Measurements from ENCODE around the gene TNS1.

Gene TNS1

DNA sequence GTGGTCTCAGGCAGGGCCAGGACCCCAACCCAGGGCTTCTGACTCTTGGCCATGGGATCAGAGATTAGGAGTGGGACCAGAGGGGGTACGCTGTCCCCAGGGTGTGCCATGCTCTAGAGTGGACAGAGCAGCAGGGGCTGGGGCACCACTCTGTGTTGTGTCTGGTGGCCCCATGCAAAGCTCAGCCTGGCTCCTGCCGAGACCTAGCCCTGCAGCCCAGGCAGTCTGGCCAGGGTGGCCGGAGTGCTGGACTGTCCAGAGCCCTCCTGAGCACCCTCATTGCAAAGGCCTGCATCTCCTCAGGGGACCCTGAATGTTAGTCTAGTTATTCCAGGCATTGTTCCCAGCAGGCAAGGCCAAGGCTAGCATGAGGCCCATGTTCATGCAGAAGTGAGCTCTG is 162.3 kb downstream of the TNS1 start:
- no peak for DNase-seq

GRCh38 chr2:217839750-217840107 is 163.1 kb downstream of the TNS1 start:
- DNase-seq: no peak

DNA sequence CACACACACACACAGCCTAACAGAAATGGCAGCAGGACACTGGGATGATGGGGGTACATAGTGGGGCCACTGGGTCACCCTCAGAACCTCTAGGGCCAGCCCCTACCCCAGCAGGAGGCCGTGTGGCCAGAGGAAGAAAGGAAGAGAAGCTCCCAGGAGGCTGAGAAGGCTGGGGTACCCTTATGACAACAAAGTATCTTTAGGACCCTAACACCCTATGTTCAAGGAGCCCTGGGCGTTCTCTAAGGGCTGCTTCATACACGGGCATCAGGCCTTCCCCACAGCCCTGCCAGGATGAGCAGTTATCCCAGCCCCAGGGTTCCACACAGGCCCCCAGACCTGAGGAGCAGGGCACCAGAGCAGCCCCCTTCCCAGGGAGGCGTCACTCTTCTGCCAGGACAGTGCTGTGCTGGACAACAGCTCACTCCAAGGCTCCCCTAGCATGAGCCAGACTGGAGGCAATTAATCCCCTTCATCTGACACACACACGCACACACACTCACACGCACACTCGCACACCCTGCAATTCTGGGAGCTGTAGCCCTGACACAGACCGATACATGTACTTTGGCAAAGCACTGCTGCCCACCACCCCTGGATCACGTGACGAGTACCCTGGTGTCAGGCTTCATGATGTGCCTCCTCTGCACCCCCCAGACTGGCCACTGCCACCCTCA is 163.6 kb downstream of the TNS1 start:
- no peak for DNase-seq

DNA sequence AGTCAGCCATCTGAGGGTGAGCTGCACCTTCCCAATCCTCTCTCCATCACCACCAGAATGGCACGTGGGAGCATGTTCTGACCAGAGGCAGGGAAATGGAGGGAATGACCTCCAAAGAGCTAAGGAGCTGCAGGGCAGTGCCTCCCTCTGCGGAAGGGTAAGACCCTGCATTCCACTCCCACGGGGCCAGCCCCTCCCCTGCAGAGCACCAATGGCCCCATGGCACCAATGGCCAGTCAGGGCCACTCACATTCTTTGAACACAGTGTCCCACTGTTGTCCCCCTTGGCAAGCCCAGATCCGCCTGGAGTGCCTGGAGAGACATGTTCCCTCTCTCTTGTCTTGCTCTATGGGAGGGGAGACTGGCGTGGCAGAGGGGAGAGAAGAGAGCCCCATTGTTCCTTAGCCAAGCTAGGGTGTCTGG is 164.4 kb downstream of the TNS1 start:
- DNase-seq: no peak

GRCh38 chr2:217837530-217837929 is 165.3 kb downstream of the TNS1 start:
- DNase-seq: no peak

DNA sequence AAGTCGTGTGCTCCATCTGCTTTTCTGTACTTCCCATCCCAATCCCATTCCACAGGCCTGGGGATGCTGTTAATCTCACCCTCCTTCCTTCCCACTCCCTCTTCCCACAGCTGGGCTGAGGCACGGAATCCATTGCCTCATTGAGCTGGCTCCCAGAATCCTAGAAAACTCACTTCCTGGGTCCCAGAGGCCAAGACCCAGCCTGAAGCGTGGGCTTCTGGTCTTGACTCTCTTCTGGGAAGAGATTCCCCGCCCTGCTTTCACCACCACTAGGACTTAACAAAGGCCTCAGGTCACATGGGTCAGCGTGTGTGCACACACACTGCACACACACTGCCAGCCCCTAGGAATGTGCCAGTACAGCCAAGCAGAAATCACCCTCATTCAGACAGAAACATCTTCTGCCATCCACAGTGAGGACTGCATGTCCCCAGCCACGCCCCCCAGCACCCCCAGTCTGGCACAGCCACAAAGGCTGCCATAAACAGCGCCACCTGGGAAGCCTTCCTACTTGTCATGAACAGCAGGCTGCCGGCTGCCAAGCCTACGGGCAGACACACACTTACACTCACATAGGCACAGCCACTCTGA is 165.8 kb downstream of the TNS1 start:
- DNase-seq: peak; percentile 29

DNA sequence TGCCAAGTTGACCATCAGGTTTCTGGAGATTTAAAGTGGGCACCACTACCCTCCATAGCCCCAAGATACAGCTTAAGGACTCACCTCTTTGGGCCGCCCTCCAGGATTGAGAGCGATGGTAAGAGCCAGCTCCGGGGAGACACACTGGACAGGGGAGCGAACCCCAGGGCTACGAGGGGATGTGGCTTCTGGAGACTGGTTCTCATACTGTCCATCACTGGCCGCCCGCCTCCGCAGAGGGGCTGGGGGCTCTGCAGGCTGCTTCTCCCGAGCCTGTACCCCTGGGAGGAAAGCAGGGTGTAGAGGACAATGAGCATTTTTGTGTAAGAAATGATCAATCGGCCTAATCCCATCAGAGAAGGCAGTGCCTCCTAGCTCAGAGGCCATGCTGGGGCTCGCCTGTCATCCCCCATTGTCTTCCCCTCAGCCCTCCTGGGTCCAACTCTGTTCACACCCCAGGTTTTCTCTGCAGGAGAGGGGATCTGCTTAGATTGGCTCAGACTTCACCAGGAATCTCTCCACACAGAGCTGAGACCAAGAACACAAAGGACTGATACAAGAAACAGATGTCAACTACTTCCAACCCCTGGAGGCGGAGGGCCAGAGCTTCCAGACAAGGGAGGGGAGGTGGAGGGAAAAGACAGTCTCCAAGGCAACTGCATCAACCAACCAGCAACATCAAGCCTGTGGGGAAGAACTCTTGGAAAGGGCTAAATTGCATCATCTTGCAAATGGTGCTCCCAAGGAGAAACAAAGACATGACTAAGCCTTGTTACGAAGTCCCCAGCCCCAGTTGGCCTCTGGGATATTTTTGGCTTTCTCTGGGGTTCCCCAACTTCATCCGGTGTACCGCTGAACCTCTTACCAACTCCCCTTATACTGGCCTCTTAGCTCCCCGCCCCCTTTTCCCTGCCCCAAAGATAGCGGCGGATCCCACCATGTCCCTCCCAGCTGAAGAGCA is 166.6 kb downstream of the TNS1 start:
- no peak for DNase-seq

DNA sequence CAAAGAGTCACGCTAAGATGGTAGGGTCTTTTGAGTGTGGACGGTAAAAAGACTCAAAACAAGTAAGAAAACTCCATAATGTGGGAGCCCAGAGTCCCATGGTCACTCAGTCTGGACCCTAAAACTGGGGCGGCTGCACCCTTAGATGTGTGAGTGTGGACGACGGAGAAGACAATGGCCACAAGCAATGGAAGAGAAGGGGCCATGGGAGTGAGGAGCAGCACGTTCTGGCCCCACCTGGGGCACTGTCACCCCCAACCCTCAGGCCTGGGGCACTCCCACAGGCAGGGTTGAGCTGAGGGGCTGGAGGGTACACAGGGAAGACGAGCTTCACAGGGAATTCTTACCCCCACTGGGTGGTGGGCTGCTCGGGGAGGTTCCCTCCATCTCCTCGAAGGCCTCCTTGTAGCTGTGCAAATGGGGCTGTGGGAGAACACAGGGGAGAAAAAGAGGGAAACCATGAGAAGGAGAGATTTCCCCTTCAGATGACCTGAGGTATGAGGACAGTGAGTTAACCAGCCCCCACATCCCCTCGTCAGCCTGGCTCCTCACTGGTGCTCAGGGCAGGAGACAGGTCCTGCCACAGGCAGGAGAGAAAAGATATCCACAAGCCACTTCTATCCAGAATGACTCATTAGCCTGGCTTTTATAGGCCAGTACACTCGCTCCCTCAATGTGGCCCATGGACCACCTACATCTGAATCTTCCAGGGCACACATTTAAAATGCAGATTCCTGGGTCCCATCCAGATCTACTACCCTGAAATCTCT is 167.9 kb downstream of the TNS1 start:
- DNase-seq: no peak

- no peak for DNase-seq
Measured at GRCh38 chr2:217834057-217834620, 168.7 kb downstream of the TNS1 start.

DNA sequence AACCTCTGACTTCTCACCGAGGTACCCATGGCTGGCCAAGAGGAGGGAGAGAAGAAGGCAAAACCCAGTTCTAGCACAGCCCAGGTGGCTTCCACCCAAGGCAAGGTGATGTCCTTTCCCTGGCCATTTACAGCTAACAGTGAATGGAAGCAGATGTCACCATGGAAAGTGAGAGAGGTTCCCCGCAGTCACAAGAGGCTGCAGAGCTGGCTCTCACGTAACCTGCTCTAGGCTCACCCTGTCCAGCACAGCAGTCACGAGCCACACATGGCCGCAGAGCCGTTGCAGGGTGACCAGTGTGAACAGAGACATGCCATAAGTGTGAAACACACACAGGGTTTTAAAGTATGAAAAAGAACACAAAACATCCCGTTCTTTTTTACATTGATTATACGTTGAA is 169.4 kb downstream of the TNS1 start:
- DNase-seq: no peak

DNA sequence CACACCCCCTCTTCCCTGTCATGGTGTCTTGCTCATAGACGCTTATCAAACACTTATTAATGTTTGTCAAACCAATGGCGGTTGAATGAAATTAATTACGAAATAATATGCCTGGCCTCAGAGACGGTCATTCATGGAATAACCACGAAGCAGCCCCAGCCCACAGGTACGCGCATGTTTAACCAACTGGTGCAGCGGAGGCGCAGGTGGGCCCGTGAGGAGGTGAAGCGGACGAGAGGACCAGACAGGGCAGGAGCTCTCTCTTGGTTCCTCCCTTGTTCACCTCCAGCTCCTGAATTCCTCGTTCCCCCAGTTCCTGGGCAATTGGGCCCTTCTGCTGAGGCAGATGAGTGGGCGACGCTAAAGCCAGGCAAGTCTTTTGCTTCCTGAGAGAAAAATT is 169.8 kb downstream of the TNS1 start:
- no peak for DNase-seq

DNA sequence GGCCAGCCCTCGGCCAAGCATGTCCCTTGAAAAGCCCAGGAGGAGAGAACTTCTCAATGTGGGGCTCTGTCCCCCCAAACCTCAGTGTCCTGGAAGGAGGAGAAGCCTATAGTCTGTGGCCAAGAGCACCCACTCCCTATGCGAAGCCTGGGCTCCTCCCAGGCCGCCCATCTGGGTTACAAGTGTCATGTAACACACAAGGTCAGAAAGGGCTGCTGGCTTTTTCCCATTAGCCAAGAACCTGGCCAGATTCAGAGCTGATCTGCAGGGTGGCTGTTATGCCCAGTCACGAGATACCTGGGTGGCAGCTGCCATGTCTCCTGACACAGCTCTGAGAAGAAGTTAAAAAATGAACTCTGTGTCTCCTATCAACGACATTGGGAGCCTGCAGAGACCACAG is 170.7 kb downstream of the TNS1 start:
- DNase-seq: no peak

DNA sequence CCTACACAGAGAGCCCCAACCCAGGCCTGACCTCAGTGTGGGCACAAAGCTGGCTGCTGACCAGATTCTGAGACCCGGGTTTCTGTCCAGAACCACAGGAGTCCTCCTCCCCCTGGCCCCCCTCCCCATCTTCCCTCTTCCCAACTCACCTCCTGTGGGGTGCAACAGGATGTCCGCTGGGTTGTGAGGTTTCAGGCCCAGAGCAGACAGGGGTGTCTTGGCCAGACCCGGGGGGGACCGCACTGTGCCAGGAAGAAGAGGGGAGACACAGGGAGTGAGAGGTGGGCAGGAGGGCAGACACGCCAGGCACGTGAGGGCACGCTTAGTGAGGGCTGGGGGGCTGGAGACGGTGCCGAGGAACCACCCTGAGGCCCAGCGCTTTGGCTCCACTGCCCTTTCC is 171.5 kb downstream of the TNS1 start:
- no peak for DNase-seq

DNA sequence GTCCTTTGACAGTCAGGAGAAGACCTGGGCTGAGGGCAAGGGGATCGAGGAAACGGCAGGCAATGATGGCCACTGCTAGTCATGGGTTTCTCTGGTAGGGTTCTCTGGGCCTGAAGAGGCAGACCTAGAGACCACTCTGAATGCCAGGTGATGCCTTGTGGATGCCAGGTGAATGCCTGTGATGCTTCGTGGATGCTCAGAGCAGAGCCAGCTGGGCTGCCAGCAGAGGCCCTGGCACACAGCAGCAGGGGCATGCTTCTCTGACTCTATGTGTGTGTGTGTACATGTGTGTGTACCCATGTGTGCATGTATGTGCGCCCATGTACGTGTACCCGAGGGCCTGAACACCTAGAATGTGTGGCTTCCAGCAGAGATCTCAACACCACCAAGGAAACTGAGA is 172.0 kb downstream of the TNS1 start:
- DNase-seq: no peak

- no peak for DNase-seq
Measured at GRCh38 chr2:217830061-217830460, 172.7 kb downstream of the TNS1 start.

- DNase-seq: no peak
Measured at GRCh38 chr2:217829420-217829819, 173.4 kb downstream of the TNS1 start.

- no peak for DNase-seq
Measured at GRCh38 chr2:217828336-217828735, 174.5 kb downstream of the TNS1 start.

GRCh38 chr2:217827430-217828201 is 175.2 kb downstream of the TNS1 start:
- no peak for DNase-seq

DNA sequence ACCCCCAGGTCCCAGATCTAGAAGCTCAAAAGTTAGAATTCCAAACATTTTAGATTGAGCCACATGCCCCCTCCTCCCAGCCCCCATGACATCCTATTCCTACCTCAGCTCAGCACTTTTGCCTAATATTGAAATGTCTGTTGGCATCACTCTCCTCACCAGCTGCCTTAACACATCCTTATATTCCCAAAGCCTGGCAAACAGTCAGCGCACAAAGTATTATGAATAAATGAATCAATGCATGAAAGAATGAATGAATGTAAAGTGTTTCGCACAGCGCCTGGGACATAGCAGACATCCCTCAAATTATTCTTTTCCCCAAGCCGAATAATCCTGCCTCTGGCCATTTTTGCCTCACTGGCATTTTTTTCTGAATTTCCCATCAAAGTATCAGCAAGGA is 175.8 kb downstream of the TNS1 start:
- DNase-seq: no peak

- no peak for DNase-seq
Measured at GRCh38 chr2:217826520-217826919, 176.3 kb downstream of the TNS1 start.

DNA sequence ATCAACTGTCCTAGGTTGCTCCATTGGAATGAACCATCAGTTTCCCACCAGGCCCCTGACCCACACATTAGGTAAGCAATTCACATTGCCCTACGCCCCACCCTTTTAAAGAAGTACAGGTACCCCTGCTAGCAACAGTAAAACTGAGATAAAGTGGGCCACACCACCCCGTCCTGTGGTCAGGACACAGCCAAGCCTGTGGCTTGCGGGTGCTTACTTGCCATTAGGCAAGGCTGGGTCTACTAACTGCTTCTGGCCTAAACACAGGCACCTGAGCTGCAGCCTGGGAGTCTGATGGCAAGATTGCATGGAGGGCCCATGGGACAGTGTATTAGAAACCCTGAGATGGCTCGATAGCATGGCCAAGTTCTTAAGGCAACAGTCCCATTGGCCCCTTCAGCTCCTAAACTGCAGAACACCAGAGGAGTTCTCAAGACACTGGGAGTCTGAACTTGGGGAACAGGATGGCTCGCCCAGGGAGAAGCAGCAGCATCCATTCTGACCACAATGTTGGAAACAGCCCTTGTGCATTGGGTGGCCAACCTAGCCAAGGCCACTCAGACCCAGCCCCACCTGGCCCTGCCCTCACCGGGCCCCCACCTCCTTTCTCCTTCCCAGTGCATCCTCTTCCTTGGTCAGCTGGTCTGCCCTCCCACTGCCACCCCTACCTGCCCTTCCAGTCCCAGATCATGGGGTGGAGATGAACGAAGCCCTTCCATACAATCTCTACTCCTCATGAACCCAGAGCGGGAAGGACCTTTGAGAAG is 177.1 kb downstream of the TNS1 start:
- DNase-seq: no peak
